ENCODE results near the gene KRTAP10-1.

KRTAP10-1 gene

GRCh38 chr21:44527156-44527982 is 12.6 kb downstream of the KRTAP10-1 start:
- no peak for DNase-seq

DNA sequence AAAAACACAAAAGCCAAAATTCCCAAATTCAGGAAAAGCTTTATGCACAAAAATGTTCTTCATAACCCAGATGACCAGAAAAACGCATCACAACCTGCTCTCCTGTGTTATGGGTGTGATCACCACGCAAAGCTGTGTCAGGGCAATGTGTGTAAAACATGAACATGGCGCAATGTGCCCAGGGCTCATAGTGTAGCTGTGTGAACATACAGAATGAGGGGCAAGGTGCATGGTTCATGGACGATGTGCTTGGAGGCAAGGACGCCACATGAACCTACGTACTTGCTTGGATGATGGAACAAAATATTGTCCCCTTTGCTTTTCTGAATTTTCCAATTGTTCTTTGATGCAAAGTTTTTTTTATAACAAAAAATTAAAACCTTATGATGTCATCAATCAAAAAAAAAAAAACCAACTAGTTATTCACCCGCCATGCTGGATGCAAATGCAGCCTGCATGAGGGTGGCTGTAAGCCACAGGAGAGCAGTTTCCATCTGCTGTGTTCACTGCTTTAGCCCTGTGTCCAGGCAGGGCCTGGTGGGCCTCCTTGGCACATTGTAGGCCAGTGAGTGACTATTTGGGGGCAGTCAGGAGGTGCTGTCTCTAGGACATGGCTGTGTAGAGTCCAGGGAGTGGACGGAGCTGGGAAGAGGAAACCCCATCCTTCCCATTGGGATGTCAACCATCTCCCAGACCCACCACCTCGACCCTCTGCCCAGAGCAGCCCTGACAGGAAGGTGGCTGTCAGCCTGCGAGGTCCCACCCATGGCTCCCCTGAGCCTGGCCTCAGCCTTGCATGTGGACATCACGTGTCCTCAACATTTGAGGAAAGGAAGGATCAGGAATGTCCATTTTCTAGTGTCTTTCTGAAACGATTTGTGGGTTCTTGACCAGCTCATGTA is 13.6 kb downstream of the KRTAP10-1 start:
- DNase-seq: no peak

DNA sequence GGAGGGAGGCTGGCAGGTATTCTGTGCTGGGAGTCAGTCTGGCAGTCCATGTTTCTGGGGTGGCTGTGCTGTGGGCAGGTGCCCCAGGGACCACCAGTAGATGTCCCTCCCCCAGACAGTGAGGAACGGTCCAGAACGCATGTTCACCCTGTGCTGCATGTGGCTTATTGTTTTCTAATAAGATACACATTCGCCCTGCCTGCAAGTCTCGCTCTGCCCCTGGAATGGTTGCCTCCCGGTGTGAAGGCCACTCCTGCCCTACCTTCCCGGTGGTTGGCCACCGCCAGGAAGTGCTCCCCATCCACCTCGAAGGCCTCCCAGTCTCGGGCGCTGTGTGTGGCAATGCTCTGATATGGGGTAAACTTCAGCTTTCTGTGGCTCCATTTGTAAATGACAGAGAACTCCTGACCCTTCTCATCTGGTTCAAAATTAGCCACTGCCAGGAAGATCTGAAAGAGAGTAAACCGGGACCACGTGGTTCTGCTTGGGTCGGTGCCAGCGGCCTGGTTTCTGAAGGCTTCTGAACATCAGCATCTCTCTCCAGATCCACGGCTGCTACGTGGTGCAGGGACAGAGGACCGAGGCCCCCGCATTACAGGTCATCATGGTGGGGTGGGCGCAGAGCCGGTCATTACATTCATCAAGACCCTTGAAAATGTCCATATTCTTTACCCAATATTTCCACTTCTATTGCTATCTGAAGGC is 14.5 kb downstream of the KRTAP10-1 start:
- no peak for DNase-seq

GRCh38 chr21:44524414-44525371 is 15.3 kb downstream of the KRTAP10-1 start:
- DNase-seq: no peak

DNA sequence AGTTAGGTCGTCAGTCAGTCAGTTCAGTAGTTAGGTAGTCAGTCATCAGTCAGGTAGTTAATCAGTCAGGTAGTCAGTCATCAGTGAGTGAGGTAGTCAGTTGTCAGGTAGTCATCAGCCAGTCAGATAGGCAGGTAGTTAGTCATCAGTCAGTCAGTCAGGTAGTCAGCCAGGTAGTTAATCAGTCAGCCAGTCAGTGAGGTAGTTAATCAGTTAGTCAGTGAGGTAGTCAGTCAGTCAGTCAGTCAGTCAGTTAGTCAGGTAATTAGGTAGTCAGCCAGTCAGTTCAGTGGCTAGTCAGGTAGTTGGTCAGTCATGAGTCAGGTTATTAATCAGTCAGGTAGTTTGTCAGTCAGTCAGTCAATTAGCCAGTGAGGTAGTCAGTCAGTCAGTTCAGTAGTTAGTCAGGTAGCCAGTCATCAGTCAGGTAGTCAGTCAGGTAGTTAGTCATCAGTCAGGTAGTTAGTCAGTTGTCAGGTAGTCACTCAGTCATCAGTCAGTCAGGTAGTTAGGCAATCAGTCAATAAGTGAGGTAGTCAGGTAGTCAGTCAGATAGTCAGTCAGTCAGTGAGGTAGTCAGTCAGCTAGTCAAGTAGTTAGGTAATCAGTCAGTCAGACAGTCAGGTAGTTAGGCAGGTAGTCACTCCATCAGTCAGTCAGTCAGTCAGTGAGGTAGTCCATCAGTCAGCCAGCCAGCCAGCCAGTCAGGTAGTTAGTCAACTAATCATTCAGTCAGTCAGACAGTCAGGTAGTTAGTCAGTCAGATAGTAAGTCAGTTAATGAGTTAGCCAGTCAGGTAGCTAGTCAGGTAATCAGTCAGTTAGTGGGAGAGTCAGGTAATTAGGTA is 16.2 kb downstream of the KRTAP10-1 start:
- DNase-seq: no peak

DNA sequence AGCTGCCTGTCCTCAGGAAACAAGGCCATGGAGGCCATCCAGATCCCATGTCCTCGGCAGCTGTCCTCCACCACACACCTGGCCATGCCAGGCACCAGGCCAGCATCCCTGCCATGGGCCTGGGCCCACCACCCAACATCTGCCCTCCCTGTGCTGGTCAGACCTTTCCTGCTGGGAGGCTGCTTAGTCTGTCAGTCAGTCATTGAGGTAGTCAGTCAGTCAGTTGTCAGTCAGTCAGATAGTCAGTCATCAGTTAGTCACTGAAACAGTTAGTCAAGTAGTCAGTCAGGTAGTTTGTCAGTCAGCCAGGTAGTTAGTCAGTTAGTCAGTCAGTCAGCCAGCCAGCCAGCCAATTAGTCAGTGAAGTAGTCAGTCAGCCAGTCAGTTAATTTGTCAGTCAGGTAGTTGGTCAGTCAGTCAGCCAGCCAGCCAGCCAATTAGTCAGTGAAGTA is 17.2 kb downstream of the KRTAP10-1 start:
- DNase-seq: no peak

GRCh38 chr21:44521928-44522752 is 17.9 kb downstream of the KRTAP10-1 start:
- DNase-seq: no peak

DNA sequence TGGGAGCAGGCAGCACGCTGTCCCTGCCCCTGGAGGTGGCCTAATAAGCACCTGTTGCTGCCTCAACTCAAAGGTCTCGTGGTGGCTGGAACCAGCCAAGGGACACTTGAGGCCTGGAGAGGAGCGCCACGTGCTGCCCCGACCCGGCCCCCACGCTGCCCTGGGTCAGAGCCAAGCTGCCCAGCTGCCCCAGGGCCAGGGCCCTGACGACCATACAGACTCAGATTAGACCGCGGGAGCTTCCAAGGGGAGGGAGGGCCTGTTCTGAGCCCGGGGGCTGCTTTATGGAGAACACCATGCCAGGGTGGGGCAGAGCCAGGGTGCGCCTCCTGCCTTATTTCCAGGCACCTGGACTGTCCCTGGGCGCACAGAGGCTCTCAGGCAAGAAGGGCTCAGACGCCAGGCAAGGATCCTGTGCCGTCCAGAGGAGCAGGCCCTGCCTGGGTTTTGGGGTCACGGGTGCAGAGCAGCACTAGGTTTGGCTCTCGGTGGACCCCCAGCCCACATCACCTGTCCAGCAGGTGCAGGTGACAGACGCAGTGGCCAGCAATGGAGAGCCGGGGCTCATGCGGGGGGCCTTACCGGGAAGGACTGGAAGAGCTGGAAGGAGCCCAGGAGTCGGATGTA is 18.6 kb downstream of the KRTAP10-1 start:
- DNase-seq: no peak

DNA sequence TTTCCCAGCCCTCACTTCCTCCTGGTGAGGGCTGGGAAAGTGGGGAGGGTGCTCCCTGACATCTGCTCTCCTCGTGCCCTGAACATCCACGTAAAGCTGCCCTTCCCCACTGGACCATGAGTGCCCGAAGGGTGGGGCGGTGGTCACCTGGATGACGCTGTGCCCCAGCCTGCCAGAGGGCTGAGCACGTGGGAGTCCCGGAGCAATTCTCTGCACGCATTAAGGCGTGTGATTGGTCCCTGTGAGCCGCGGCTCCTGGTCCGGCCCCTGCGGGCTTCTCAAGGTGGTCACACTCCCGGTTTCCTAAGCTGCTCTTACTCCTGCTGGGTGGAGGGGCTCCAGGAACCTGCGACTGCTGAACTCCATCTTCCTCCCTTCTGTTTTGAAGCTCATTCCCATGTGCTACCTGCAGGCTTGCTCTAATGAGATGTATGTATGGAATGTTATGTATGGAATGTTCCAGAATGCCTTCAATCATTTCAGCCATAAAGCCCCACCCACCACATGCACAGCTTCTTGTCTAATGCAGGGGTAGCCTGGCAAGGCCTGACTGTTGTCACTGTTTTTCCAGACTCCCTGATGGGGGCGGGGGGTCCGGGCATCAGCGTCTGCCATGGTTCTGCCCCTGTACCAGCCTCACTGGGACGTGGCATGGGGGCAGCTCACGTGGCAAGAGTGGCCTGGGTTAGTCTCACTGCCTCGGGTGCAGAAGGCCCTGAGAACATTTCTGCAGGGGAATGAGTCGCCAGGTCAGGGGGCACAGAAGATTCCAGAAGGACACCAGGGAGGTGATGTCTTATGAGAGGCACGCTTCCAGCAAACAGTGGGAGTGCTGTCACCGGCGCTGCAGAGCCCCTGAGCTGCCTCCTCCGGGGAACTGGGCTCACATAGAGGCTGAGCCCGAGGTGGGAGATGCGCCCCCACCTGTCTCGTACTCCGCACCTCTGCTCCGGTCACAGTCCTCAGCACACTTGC is 19.4 kb downstream of the KRTAP10-1 start:
- DNase-seq: no peak

- DNase-seq: no peak
Measured at GRCh38 chr21:44519346-44520325, 20.4 kb downstream of the KRTAP10-1 start.

DNA sequence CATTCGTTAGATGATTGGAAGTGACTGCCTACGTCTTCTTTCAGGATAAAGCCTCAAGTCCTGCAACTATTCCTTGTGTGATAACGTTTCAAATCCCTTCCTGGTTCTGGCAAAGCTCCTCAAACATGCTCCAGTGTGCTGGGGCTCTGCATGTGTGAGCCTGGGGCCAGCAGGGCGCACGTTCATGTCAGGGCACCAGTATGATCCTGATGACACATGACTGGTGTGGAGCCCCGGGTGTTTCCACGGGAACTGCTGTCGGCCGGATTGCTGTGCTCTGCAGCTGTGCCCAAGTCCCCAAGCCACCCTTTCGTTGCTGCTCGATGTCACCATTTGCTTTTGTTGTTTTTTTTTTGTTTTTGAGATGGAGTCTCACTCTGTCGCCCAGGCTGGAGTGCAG is 21.3 kb downstream of the KRTAP10-1 start:
- DNase-seq: no peak

GRCh38 chr21:44517175-44517899 is 22.7 kb downstream of the KRTAP10-1 start:
- no peak for DNase-seq

DNA sequence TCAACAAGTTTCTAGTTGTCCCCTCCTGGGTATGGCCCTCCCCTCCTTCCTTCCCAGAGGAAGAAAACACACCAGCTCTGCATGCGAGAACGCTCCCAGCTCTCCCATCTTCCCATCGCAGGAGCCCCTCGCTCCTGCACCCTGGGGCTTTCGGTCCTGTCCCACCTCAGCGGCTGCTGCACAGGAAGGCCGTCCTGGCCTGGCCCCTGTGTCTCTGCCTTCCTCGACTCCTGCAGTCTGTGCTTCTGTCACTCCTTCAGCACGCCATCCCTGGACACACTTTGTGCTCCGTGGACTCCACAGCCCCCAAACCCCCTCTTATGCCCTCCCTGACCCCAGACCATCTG is 23.2 kb downstream of the KRTAP10-1 start:
- no peak for DNase-seq

DNA sequence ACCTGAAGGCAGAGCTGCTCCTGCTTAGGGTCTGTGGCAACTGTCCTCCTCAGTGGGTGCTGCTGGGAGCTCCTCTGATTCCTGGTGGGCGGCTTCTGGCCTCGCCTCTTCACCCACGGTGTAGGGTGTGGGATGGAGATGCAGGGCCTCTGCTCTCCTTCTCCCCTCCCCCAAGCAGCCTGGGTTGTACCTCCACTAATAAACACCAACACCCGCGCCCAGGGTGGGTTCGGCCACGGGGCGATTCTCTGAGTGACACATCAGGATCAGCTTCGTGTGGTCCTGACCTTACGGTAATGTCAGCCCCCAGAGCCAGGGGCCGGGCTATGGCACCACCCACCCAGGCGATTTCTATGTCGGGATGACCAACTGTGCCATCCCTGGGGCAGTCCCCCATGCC is 23.7 kb downstream of the KRTAP10-1 start:
- no peak for DNase-seq

DNA sequence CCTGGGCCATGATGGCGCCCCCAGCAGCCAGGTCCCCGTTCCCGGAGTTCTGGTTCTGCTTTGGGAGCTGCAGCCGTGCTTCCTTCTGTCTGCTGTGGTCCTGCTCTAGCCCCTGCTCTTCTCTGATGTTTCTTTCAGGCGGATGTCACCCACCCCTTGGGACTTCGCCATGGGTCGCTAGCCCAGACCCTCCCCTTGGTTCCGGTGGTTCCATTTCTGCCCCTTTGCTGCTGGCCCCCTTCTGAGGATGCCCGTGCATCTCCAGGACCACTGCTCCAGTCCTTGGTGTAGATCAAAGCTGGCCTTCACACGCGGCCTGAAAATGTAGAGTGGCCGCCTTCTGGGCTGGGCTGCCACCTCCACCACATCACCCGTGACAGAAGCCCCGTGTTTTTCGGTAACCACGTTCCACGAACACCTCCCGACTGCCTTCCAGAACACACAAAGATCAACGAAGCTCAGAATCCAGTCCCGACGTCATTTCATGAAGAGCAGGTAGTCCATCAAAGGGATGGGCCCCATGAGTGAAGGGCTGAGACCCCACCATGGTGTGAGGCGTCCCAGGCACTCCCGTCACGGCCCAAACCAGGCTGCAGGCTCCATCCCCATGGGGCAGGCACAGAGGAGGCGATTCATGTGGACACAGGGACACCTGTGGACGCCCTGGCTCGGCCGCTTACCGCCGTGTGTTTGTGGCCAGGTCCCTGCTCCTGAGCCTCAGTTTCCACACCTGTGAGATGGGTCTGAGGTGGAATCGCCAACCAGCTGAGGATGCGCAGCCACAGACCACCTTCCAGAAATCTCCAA is 24.4 kb downstream of the KRTAP10-1 start:
- no peak for DNase-seq
